Neuronal stem cell (in vitro differentiated cells): ENCODE results near the gene SCNN1A.

ENCODE experiments used
- DNase-seq: peaks from one replicate; pipeline ENCODE4 v3.0.0-alpha.2; 2013; ENCODE audit warnings: low spot score
- H2AFZ ChIP-seq: one replicate; pipeline ENCODE4 v1.6.1; 2013; ENCODE audit warnings: mild to moderate bottlenecking, low read length, inconsistent platforms
- H2AK5ac ChIP-seq: 2 replicates; pipeline ENCODE4 v1.6.1; 2013; ENCODE audit warnings: low read depth, mild to moderate bottlenecking, inconsistent platforms, low read length, moderate library complexity, mixed read lengths
- H2BK120ac ChIP-seq: 2 replicates; pipeline ENCODE4 v1.6.1; 2013; ENCODE audit warnings: low read depth, mild to moderate bottlenecking, inconsistent platforms, low read length, moderate library complexity, mixed read lengths
- H2BK12ac ChIP-seq: one replicate; pipeline ENCODE4 v1.6.1; 2013; ENCODE audit warnings: low read length, inconsistent platforms
- H2BK15ac ChIP-seq: 2 replicates; pipeline ENCODE4 v1.6.1; 2013; ENCODE audit warnings: mild to moderate bottlenecking, low read length, inconsistent platforms, mixed read lengths
- H2BK5ac ChIP-seq: one replicate; pipeline ENCODE4 v1.6.1; 2013; ENCODE audit warnings: inconsistent platforms, mild to moderate bottlenecking, low read length, moderate library complexity
- H3K14ac ChIP-seq: one replicate; pipeline ENCODE4 v1.6.1; 2013; ENCODE audit warnings: low read length, inconsistent platforms
- H3K18ac ChIP-seq: 2 replicates; pipeline ENCODE4 v1.6.1; 2013; ENCODE audit warnings: low read length, inconsistent platforms
- H3K23ac ChIP-seq: 2 replicates; pipeline ENCODE4 v1.6.1; 2013; ENCODE audit warnings: low read depth, mild to moderate bottlenecking, mixed read lengths, low read length, inconsistent platforms; ENCODE audit not compliant: poor library complexity
- H3K27ac ChIP-seq: replicated peaks from 3 replicates; pipeline ENCODE4 v1.5.1; 2013; ENCODE audit warnings: low read length, inconsistent platforms
- H3K27me3 ChIP-seq, 3 experiments: 2 replicates each; pipeline ENCODE4 v1.6.1; 2013; ENCODE audit warnings: low read length in 3 of 3, mild to moderate bottlenecking in 2 of 3, inconsistent platforms in 1 of 3, low read depth in 1 of 3, mixed read lengths in 1 of 3, moderate library complexity in 1 of 3; ENCODE audit not compliant: control insufficient read depth in 3 of 3, insufficient read depth in 3 of 3
- H3K36me3 ChIP-seq, 2 donors: replicated peaks in 1 of 2; 2 replicates each; pipeline ENCODE4 v1.6.1; 2013; ENCODE audit warnings: low read length in 2 of 2; ENCODE audit not compliant: control insufficient read depth in 2 of 2, insufficient read depth in 2 of 2
- H3K4ac ChIP-seq: 2 replicates; pipeline ENCODE4 v1.6.1; 2013; ENCODE audit warnings: inconsistent platforms, mild to moderate bottlenecking, low read length, moderate library complexity
- H3K4me1 ChIP-seq, 2 donors: 1 replicate in 1 of 2; 2 replicates in 1 of 2; pipeline ENCODE4 v1.6.1; 2013; ENCODE audit warnings: low read length in 2 of 2, low read depth in 1 of 2; ENCODE audit not compliant: control insufficient read depth in 2 of 2, insufficient read depth in 1 of 2
- H3K4me2 ChIP-seq: one replicate; pipeline ENCODE4 v1.6.1; 2013; ENCODE audit warnings: mild to moderate bottlenecking, low read length, inconsistent platforms; ENCODE audit not compliant: insufficient read depth, poor library complexity, severe bottlenecking
- H3K4me3 ChIP-seq, 2 donors: 2 replicates each; pipeline ENCODE4 v1.5.1; 2013; ENCODE audit warnings: low read length in 2 of 2, mild to moderate bottlenecking in 2 of 2, inconsistent platforms in 1 of 2, moderate library complexity in 1 of 2
- H3K79me1 ChIP-seq: one replicate; pipeline ENCODE4 v1.6.1; 2013; ENCODE audit warnings: low read depth, mild to moderate bottlenecking, inconsistent platforms, low read length, moderate library complexity
- H3K9ac ChIP-seq: one replicate; pipeline ENCODE4 v1.6.1; 2013; ENCODE audit warnings: mild to moderate bottlenecking, low read depth, low read length, inconsistent platforms; ENCODE audit not compliant: poor library complexity
- H3K9me3 ChIP-seq, 2 donors: replicated peaks in 1 of 2; 2 replicates each; pipeline versions ENCODE3 to v1.6.1; 2013; ENCODE audit warnings: low read length in 2 of 2, mild to moderate bottlenecking in 2 of 2, inconsistent platforms in 1 of 2, low read depth in 1 of 2, mixed read lengths in 1 of 2, moderate library complexity in 1 of 2; ENCODE audit not compliant: control insufficient read depth in 2 of 2, insufficient read depth in 1 of 2
- H4K8ac ChIP-seq: one replicate; pipeline ENCODE4 v1.6.1; 2013; ENCODE audit warnings: low read depth, mild to moderate bottlenecking, inconsistent platforms, low read length, moderate library complexity
- H4K91ac ChIP-seq: one replicate; pipeline ENCODE4 v1.6.1; 2013; ENCODE audit warnings: low read length, low read depth, mild to moderate bottlenecking, inconsistent platforms; ENCODE audit not compliant: poor library complexity
- WGBS, 2 donors: extraction: QIAGEN DNeasy Blood & Tissue Kit; methylation state at CpG; one replicate each; pipeline ENCODE4 v1.1.7; 2013; ENCODE audit warnings: missing lambda C conversion rate in 2 of 2, mixed read lengths in 1 of 2; ENCODE audit not compliant: insufficient read length in 2 of 2, insufficient replicate concordance in 1 of 2; ENCODE audit errors: extremely low coverage in 2 of 2; 5-methylcytosine and 5-hydroxymethylcytosine counted together

Gene SCNN1A

DNA sequence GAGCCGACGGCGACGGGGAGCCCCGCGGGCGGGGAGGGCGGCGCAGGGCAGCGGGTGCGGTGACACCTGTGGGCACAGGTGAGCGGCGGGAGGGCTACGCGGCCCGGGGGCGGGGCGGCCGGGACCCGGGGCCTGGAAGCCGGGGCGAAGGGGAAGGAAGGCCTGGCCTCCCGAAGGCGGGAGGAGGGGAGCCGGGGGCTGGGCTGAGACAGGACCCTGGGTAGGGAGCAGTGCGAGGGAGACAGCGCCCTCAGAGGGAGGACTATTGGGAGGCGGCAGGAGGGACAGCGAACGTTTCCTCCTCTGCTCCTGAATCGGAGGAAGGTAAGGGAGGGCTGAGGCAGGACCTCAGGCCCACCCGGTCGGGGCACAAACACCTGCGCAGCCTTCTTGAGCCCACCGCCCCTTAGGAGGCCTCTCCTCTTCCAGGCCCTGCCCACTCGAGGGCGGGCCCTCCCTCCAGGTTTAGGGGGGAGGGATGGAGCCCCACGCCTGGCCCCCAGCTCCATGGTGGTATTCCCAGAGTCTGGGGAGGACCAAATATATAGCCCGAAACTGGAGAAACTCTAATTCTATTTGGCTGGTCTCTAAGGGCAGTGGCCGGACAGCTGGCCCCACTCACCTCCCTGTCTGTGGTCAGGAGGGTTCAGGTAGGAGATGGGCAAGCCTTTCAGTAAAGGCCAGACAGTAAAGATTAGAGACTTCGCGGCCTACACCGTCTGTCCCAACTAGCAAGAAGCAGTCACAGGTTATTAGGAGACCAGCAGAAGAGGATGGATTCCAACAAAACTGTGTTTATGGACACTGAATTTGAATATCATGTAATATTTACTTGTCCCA lies 64.4 kb downstream of the SCNN1A start:
- H3K4me1 ChIP-seq, result peaks cover 15 to 16% of the 10 kb centered on the region in 2 donors
- H3K4ac ChIP-seq, result no peak overlapping the region
- no peaks in the 10 kb centered on the region for H3K36me3 ChIP-seq
- no CpG with 5 or more reads among the region's 43 CpGs for WGBS, 2 donors
- peak overlapping the region; percentile 37 for H2AK5ac ChIP-seq
- H2AFZ ChIP-seq, result peak overlapping the region; percentile 72
- no peak overlapping the region for H4K91ac ChIP-seq
- H2BK5ac ChIP-seq, result no peak overlapping the region
- H3K14ac ChIP-seq, result no peak overlapping the region
- H2BK12ac ChIP-seq, result no peak overlapping the region
- no peak overlapping the region for H4K8ac ChIP-seq
- peak overlapping the region; percentile 81 for H3K9ac ChIP-seq
- no peak overlapping the region for H3K23ac ChIP-seq
- peak overlapping the region in 1 of 2 donors; percentile 80 for H3K4me3 ChIP-seq
- H2BK15ac ChIP-seq, result peak overlapping the region; percentile 69
- peak overlapping the region; percentile 86 for H3K18ac ChIP-seq
- peak overlapping the region; percentile 94 for H3K4me2 ChIP-seq
- no peak overlapping the region for H2BK120ac ChIP-seq
- no peaks in the 10 kb centered on the region for H3K79me1 ChIP-seq
- peaks cover 0 to 40% (median 21%) of the 10 kb centered on the region in 3 experiments for H3K27me3 ChIP-seq
- H3K9me3 ChIP-seq, result no peaks in the 10 kb centered on the region
- no peak for DNase-seq
- no peak overlapping the region for H3K27ac ChIP-seq

DNA sequence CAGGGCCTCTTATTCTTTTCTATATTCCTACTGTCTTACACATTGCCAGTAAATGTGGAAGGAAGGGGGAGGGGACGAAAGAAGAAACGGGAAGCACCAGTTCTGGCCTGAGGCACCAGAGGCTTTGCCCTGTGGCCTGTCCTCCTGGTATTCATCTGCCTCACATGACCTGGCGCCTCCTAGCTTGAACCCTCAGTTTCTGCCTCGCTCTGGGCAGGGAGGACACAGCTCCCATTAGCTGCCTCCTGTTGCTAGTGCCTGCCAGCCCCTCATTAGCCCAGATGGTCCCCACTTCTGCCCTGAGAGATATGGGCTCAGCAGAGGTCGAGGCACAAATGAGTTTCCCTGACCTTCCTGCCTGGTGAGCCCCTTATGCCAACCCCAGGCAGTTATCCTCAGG lies 67.8 kb downstream of the SCNN1A start:
- no peak overlapping the region for H3K9ac ChIP-seq
- no CpG with 5 or more reads among the region's 5 CpGs for WGBS, 2 donors
- no peak overlapping the region for H3K14ac ChIP-seq
- H4K8ac ChIP-seq, result no peak overlapping the region
- DNase-seq, result no peak
- H3K79me1 ChIP-seq, result no peaks in the 10 kb centered on the region
- no peak overlapping the region for H2AK5ac ChIP-seq
- no peak overlapping the region for H2BK120ac ChIP-seq
- H3K4me2 ChIP-seq, result no peak overlapping the region
- no peak overlapping the region for H2BK12ac ChIP-seq
- no peak overlapping the region for H2AFZ ChIP-seq
- H3K4me1 ChIP-seq, result peaks cover 8 to 9% of the 10 kb centered on the region in 2 donors
- H3K4ac ChIP-seq, result no peak overlapping the region
- H3K27me3 ChIP-seq, result peaks cover 0 to 43% (median 19%) of the 10 kb centered on the region in 3 experiments
- no peak overlapping the region for H2BK5ac ChIP-seq
- H2BK15ac ChIP-seq, result no peak overlapping the region
- H3K18ac ChIP-seq, result no peak overlapping the region
- no peak overlapping the region for H4K91ac ChIP-seq
- peaks cover 0 to 4% of the 10 kb centered on the region in 2 donors for H3K9me3 ChIP-seq
- H3K27ac ChIP-seq, result no peak overlapping the region
- no peaks in the 10 kb centered on the region for H3K36me3 ChIP-seq
- no peak overlapping the region for H3K4me3 ChIP-seq
- no peak overlapping the region for H3K23ac ChIP-seq

DNA sequence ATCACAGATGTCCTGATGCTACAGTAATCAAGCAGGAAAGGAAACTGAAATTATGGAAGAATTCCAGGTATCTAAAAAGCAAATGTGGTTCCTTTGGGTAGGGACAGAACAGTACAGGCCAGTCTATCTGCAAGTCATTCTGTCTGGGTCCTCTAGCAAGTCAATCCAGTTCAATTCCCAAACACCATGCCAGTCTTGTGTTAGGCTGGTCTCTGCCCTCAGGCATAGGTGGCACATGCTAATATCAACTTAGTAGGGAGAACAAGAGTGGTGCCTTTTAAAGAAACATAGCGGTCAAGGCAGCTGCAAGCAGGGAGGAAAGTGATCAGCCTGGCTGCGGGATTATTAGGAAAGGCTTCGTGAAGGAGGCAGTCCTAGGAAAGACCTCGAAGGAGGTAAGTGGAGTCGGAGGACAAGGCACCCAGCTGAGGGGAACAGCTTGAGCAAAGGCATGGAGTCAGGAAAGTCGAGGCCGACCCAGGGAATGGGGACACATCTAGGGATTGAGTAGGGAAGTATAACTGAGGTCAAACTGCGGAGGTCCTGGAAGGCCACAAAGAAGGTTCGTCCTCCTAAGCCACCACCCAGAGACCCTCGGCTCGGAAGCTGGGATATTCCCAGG lies 68.7 kb downstream of the SCNN1A start:
- no peak for DNase-seq
- Histone ChIP-seq H4K91ac (no peak overlapping the region), H3K18ac (no peak overlapping the region), H3K4me3 (no peak overlapping the region), H3K23ac (no peak overlapping the region), H3K36me3 (no peaks in the 10 kb centered on the region), H2BK120ac (no peak overlapping the region), H3K4me2 (no peak overlapping the region), H3K27ac (no peak overlapping the region), H3K4me1 (peaks cover 4 to 6% of the 10 kb centered on the region in 2 donors), H2BK5ac (no peak overlapping the region), H3K27me3 (peaks cover 0 to 38% (median 19%) of the 10 kb centered on the region in 3 experiments), H2AK5ac (no peak overlapping the region), H4K8ac (no peak overlapping the region), H3K9me3 (peaks cover 0 to 4% of the 10 kb centered on the region in 2 donors), H3K14ac (no peak overlapping the region), H2BK15ac (no peak overlapping the region), H2BK12ac (no peak overlapping the region), H3K9ac (no peak overlapping the region), H2AFZ (no peak overlapping the region), H3K4ac (no peak overlapping the region), H3K79me1 (no peaks in the 10 kb centered on the region)
- no CpG with 5 or more reads among the region's 11 CpGs for WGBS, 2 donors

DNA sequence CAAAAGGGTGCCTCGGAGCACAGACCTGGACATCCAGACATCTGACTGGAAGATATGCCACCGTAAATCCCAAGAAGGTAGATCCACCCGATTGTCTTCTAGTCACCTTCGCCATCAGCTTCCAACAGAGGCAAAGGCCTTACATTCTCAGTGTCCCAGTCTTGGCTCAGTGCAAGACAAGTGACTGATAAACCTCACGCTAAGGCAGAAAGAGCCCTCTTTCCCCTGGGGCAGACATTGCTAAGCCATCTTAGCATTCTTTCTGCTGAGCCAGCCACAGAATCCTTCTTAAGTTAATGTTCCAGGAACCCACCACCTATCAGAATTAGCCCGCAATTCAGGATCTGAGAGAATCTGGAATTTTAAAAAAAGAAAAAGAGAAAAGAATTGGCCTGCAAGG lies 69.2 kb downstream of the SCNN1A start:
- H3K27me3 ChIP-seq, result peaks cover 0 to 34% (median 16%) of the 10 kb centered on the region in 3 experiments
- DNase-seq, result no peak
- H2BK12ac ChIP-seq, result no peak overlapping the region
- WGBS, 2 donors, result no CpG with 5 or more reads among the region's 6 CpGs
- H3K4me1 ChIP-seq, result peaks cover 4 to 6% of the 10 kb centered on the region in 2 donors
- no peaks in the 10 kb centered on the region for H3K79me1 ChIP-seq
- no peak overlapping the region for H4K91ac ChIP-seq
- no peak overlapping the region for H2BK15ac ChIP-seq
- no peak overlapping the region for H3K4ac ChIP-seq
- H4K8ac ChIP-seq, result no peak overlapping the region
- H2AK5ac ChIP-seq, result no peak overlapping the region
- H2BK5ac ChIP-seq, result no peak overlapping the region
- no peak overlapping the region for H3K9ac ChIP-seq
- H2AFZ ChIP-seq, result no peak overlapping the region
- no peak overlapping the region for H3K4me2 ChIP-seq
- no peak overlapping the region for H3K27ac ChIP-seq
- no peak overlapping the region for H3K23ac ChIP-seq
- H3K18ac ChIP-seq, result no peak overlapping the region
- no peak overlapping the region for H3K4me3 ChIP-seq
- no peak overlapping the region for H2BK120ac ChIP-seq
- H3K36me3 ChIP-seq, result no peaks in the 10 kb centered on the region
- no peak overlapping the region for H3K14ac ChIP-seq
- H3K9me3 ChIP-seq, result peaks cover 0 to 4% of the 10 kb centered on the region in 2 donors
